ENCODE results near the gene SLC6A19.
"Not testable (repeated sequence)": the region's sequence is repeated elsewhere in the genome, so short reads cannot be mapped to it uniquely, and the experiment has no call there.

SLC6A19 gene

DNA sequence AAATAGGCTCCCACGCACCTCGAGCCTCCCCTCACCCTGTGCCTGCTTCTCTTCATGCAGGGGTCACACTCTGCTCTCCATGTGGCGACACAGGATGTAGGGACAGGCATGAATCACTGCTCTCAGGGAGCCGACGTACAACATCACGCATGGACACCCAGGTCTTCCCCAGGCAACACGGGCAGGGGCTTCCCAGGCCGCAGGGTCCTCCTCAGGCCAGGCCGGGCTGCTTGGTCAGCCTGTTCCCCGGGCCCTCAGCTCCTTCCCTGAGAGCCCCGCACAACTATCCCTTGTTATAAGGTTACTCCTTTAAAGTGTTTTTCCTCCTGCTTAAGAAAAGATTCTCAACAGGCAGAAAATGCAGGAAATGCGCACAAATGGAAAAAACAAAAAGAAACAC is 24.8 kb downstream of the SLC6A19 start:
- no peak for DNase-seq

DNA sequence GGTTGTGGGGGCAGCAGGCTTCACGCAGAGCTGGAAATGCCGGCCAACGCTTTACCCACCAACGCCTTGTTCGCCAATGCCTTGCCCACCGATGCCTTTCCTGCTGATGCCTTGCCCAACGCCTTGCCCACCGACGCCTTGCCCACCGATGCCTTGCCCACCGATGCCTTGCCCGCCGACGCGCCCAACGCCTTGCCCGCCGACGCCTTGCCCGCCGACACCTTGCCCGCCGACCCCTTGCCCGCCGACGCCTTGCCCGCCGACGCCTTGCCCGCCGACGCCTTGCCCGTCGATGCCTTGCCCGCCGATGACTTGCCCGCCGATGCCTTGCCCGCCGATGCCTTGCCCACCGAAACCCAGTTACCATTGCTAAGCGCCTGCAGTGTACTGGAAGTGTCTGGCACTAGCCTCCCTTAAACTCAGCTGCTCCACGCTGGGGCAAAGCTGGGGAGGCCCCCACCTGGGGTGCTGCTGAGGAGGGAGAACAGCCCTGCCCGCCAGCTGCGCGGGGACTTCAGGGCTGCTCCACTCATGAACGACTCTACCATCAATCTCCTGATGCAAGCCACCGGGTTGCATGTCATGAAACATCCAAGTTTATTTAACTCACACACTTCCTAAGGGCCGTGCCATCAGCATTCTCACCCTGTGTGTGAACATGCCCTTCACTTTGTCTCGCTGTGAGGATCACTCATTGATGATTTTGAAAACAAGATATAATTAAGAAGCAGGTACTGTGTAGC is 25.6 kb downstream of the SLC6A19 start:
- DNase-seq, result no peak

DNA sequence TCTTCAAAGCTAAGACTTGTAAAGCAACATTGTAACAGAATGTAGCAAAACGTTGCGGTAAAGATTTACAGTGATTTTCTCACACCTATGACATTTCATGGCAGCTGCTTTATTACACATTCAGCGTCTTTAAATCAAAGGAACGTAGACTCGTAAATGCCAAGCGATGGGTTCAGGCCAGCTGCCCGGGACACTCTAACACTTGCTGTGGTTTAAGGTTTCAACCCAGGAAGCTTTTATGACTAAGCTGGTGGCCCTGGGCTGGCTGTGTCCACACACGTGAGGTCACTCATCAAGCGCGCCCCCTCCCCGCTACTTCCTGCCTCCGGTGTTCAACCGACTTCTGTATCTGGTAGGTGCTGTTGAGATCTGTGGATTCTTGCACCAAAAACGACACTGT is 26.3 kb downstream of the SLC6A19 start:
- DNase-seq, result no peak

- DNase-seq, result no peak
Observed at GRCh38 chr5:1228120-1228519, 26.7 kb downstream of the SLC6A19 start.

- not testable (repeated sequence) for DNase-seq
Observed at GRCh38 chr5:1229023-1229422, 27.6 kb downstream of the SLC6A19 start.

DNA sequence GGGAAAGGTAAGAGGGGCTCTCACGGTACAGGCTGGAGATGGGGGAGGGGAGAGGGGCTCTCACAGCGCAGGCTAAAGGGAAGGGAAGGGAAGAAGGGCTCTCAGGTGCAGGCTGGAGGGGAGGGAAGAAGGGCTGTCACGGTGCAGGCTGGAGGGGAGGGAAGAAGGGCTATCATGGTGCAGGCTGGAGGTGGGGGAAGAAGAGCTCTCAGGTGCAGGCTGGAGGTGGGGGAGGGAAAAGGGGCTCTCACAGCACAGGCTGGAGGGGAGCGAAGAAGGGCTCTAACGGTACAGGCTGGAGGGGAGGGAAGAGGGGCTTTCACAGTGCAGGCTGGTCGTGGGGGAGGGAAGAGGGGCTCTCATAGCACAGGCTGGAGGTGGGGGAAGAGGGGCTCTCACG is 28.4 kb downstream of the SLC6A19 start:
- no peak for DNase-seq

DNA sequence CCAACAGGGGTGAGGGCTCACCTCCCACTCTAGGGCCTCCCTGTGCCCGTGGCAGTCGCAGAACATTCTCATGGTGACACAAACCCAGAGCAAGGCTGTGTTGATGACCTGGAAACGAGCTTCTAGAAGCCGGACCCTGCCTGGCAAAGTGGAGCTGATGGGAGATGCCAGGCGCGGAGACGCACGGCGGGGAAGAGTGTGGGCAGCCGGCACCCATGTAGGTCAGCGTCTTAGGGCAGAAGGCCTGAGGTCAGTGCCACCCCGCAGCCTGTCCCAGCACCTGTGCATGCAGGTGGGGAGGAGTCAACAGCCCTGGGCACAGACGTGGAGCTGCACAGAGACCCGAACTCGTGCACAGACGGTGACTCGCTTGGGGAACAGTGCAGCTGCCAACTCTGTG is 29.2 kb downstream of the SLC6A19 start:
- no peak for DNase-seq

GRCh38 chr5:1231354-1231905 is 30.0 kb downstream of the SLC6A19 start:
- DNase-seq, result no peak

GRCh38 chr5:1232780-1233179 is 31.4 kb downstream of the SLC6A19 start:
- DNase-seq, result no peak

GRCh38 chr5:1235379-1235778 is 34.0 kb downstream of the SLC6A19 start:
- DNase-seq, result no peak

DNA sequence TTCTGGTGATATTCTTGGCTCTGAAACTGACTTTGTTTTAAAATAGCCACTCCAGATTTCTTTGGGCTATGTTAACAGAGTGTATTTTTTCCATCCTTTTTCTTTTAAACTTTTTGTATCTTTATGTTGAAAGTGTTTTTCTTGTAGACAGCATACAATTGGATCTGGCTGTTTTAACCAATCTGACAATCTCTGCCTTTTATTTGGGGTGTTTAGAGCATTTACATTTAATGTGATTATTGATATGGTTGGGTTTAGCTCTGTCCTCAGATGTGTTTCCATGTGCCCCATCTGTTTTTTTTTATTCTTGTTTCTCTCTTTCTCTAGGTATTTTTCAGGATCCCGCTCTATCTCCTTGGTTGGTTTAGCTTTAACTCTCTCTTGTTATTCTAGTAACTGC is 34.4 kb downstream of the SLC6A19 start:
- DNase-seq, result no peak

DNA sequence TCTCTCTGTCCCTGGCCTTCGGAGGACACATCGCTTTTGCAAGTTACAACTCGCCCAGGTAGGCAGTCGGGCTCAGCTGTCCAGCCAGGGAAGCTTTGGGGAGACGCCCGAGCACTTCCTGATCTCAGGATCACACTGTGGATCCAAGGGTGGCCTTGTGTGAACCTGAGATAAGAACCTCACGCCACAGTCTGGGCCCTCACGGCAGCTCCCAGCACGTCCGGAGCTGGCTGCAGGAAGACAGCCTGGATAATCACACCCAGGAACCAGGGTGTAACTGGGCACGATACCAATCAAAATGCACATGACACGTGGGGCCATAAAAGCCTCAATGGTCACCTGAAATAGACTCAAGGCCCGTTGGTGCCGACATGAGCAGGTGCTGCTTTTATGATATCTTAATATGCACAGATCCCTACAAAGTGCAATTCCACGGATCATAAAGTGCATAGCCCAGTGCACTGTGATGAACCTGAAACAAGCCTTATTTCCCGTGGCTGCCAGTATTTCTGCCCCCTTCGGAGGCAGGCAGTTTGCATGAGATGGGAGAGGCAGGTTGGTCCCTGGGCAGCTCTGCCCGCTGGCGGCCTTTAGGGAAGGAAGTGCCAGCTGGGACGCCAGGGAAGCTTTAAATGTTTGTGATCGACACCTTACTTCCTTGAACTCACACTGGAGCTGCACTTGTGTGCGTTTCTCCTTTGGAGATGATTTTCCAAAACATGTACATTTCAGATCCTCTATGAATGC is 38.3 kb downstream of the SLC6A19 start:
- no peak for DNase-seq

GRCh38 chr5:1240496-1241260 is 39.3 kb downstream of the SLC6A19 start:
- DNase-seq, result no peak

GRCh38 chr5:1241509-1242080 is 40.2 kb downstream of the SLC6A19 start:
- no peak for DNase-seq

DNA sequence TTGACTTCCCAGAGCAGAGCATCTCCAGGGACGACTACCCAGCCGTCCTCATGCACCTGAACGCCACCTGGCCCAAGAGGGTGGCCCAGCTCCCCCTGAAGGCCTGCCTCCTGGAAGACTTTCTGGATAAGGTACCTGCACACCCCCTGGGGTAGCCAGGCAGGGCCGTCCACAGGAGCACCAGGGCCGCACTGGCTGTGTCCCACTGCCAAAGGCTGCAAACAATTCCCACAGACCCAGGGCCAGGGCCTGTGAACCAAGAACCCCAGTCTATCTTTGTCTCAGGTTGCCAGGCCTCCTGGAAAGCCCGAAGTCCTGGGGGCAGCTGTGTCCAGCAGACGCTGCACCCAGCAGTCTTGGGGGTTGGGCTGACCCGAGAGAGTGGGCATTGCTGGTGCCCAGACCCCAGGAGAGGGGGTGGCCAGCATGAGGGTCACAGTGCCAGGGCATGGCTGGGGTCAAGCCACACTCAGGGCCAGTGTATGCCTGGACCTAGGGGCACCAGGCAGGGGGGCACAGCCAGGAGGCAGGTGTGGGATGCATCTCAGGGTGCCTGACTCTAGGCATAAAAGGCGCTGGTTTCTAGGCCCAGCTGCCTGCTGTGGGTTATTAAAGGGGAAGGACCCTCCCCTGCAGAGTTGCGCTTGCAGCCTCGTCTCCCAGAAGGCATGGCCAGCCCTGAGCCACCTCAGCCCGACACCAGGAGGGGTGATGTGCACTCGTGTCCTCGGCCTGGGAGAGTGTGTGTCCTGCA is 41.5 kb downstream of the SLC6A19 start:
- no peak for DNase-seq

- no peak for DNase-seq
Observed at GRCh38 chr5:1243487-1244130, 42.2 kb downstream of the SLC6A19 start.

GRCh38 chr5:1244255-1244654 is 42.9 kb downstream of the SLC6A19 start:
- no peak for DNase-seq

DNA sequence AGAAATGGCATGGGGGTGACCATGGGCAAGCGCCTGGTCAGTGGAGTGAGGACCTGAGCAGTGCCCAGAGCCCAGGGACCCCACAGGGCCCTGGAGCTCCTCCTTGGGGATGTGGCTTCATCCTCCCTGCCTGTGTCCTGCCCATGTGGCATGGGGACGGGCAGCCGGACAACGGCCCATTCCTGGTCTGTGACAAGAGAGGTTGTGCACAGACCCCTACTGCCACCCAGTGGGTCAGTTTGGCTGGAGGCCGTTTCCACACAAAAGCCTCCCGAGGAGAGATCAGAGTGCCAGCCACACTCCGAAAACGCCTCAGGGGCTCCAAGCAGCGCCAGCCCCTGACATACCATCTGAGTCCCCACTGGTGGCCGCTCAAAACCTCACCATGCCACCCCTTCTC is 43.6 kb downstream of the SLC6A19 start:
- DNase-seq, result no peak

GRCh38 chr5:1245905-1246576 is 44.6 kb downstream of the SLC6A19 start:
- DNase-seq, result no peak

- DNase-seq, result no peak
Observed at GRCh38 chr5:1246711-1247431, 45.5 kb downstream of the SLC6A19 start.

- no peak for DNase-seq
Observed at GRCh38 chr5:1247811-1248210, 46.4 kb downstream of the SLC6A19 start.
